ENCODE data around the gene MEI4.
"Not testable (repeated sequence)": the region's sequence is repeated elsewhere in the genome, so short reads cannot be mapped to it uniquely, and the experiment has no call there.

The MEI4 gene

GRCh38 chr6:77740380-77740779 lies 87.5 kb downstream of the MEI4 start:
- H3K4me3 Mint-ChIP-seq: no peak overlapping the region
- no peaks in the 10 kb centered on the region for H3K36me3 Mint-ChIP-seq (ENCODE audit: low read depth)
- H3K27me3 Mint-ChIP-seq (ENCODE audit: low read depth): no peaks in the 10 kb centered on the region
- no peak overlapping the region for H3K27ac Mint-ChIP-seq
- H3K4me1 Mint-ChIP-seq (ENCODE audit: low read depth): no peaks in the 10 kb centered on the region
- peaks cover 25% of the 10 kb centered on the region for H3K9me3 Mint-ChIP-seq

DNA sequence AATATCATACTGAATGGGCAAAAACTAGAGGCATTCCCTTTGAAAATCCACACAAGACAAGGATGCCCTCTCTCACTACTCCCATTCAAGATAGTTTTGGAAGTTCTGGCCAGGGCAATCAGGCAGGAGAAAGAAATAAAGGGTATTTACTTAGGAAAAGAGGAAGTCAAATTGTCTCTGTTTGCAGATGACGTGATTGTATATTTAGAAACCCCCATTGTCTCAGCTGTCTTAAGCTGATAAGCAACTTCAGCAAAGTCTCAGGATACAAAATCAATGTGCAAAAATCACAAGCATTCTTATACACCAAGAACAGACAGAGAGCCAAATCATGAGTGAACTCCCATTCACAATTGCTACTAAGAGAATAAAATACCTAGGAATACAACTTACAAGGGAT lies 99.3 kb downstream of the MEI4 start:
- peaks cover 34% of the 10 kb centered on the region for H3K9me3 Mint-ChIP-seq
- H3K4me1 Mint-ChIP-seq (ENCODE audit: low read depth); H3K27ac Mint-ChIP-seq: not testable (repeated sequence)

GRCh38 chr6:77762386-77762785 lies 109.5 kb downstream of the MEI4 start:
- H3K4me1 Mint-ChIP-seq (ENCODE audit: low read depth): no peaks in the 10 kb centered on the region
- H3K27me3 Mint-ChIP-seq (ENCODE audit: low read depth): no peaks in the 10 kb centered on the region
- no peak overlapping the region for H3K4me3 Mint-ChIP-seq
- no peaks in the 10 kb centered on the region for H3K9me3 Mint-ChIP-seq
- H3K36me3 Mint-ChIP-seq (ENCODE audit: low read depth): no peaks in the 10 kb centered on the region
- H3K27ac Mint-ChIP-seq: no peak overlapping the region

More for the DNA sequence above, 99.3 kb downstream of the MEI4 start:
- H3K36me3 Mint-ChIP-seq (ENCODE audit: low read depth); H3K4me3 Mint-ChIP-seq; H3K27me3 Mint-ChIP-seq (ENCODE audit: low read depth): not testable (repeated sequence)

DNA sequence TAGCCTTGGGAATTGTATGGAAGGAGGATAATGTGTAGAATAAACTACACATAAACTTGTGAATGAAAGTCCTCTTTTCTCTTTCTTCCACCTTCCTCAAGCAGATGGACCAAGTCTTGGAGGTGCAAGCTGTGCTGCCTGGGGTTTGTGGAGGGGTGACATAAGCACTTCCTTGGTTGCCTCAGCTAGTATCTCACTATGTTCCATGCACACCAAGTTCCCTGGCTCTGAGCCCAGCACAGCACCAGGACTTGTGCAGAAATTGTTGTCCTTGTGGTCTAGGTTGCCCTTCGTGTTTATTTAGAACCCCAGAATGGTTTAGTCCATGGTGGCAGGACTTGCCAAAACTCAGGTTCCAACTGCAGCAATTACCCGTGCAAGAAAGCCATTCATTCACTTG lies 110.3 kb downstream of the MEI4 start:
- no peak overlapping the region for H3K4me3 Mint-ChIP-seq
- no peaks in the 10 kb centered on the region for H3K9me3 Mint-ChIP-seq
- no peaks in the 10 kb centered on the region for H3K27me3 Mint-ChIP-seq (ENCODE audit: low read depth)
- no peaks in the 10 kb centered on the region for H3K4me1 Mint-ChIP-seq (ENCODE audit: low read depth)
- H3K27ac Mint-ChIP-seq: no peak overlapping the region
- no peaks in the 10 kb centered on the region for H3K36me3 Mint-ChIP-seq (ENCODE audit: low read depth)

- H3K27ac Mint-ChIP-seq: no peak overlapping the region
- H3K9me3 Mint-ChIP-seq: no peaks in the 10 kb centered on the region
- no peaks in the 10 kb centered on the region for H3K27me3 Mint-ChIP-seq (ENCODE audit: low read depth)
- no peak overlapping the region for H3K4me3 Mint-ChIP-seq
- no peaks in the 10 kb centered on the region for H3K4me1 Mint-ChIP-seq (ENCODE audit: low read depth)
- no peaks in the 10 kb centered on the region for H3K36me3 Mint-ChIP-seq (ENCODE audit: low read depth)
Observed at GRCh38 chr6:77764364-77764763, 111.5 kb downstream of the MEI4 start.

- H3K27ac Mint-ChIP-seq: no peak overlapping the region
- no peak overlapping the region for H3K4me3 Mint-ChIP-seq
- no peaks in the 10 kb centered on the region for H3K36me3 Mint-ChIP-seq (ENCODE audit: low read depth)
- H3K27me3 Mint-ChIP-seq (ENCODE audit: low read depth): no peaks in the 10 kb centered on the region
- no peaks in the 10 kb centered on the region for H3K4me1 Mint-ChIP-seq (ENCODE audit: low read depth)
- H3K9me3 Mint-ChIP-seq: peaks cover 22% of the 10 kb centered on the region
Observed at GRCh38 chr6:77773157-77773822, 120.5 kb downstream of the MEI4 start.

GRCh38 chr6:77774457-77774856 lies 121.6 kb downstream of the MEI4 start:
- Mint-ChIP-seq H3K36me3 (ENCODE audit: low read depth) (no peaks in the 10 kb centered on the region), H3K9me3 (peaks cover 22% of the 10 kb centered on the region), H3K27me3 (ENCODE audit: low read depth) (no peaks in the 10 kb centered on the region), H3K4me3 (no peak overlapping the region), H3K27ac (no peak overlapping the region), H3K4me1 (ENCODE audit: low read depth) (no peaks in the 10 kb centered on the region)

DNA sequence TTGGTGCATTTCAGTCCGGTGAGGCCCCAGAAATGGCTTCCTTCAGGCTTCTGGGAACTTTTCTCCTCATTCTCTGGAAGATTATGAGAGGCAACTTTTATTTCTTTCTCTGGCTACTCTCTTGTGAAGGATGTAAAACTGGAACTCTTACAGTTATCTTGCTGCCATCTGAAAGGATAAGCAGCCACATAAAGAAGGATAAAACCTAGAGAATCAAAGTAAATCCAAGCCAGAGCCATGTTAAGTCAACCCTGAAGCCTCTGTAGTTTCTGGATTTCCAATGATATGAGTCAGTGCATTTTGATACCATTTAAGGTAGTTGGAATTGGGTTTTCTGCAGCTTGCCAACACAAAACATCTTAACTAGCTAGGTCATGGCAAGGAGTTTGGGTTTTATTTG lies 123.6 kb downstream of the MEI4 start:
- Mint-ChIP-seq H3K27ac (no peak overlapping the region), H3K4me3 (no peak overlapping the region), H3K36me3 (ENCODE audit: low read depth) (no peaks in the 10 kb centered on the region), H3K9me3 (peaks cover 22% of the 10 kb centered on the region), H3K27me3 (ENCODE audit: low read depth) (no peaks in the 10 kb centered on the region), H3K4me1 (ENCODE audit: low read depth) (no peaks in the 10 kb centered on the region)

GRCh38 chr6:77778527-77778926 lies 125.7 kb downstream of the MEI4 start:
- Mint-ChIP-seq H3K4me3 (no peak overlapping the region), H3K36me3 (ENCODE audit: low read depth) (no peaks in the 10 kb centered on the region), H3K27me3 (ENCODE audit: low read depth) (no peaks in the 10 kb centered on the region), H3K27ac (no peak overlapping the region), H3K4me1 (ENCODE audit: low read depth) (no peaks in the 10 kb centered on the region), H3K9me3 (peaks cover 13% of the 10 kb centered on the region)

GRCh38 chr6:77786935-77787629 lies 134.2 kb downstream of the MEI4 start:
- Mint-ChIP-seq H3K9me3 (peaks cover 13% of the 10 kb centered on the region), H3K4me3 (no peak overlapping the region), H3K36me3 (ENCODE audit: low read depth) (no peaks in the 10 kb centered on the region), H3K27me3 (ENCODE audit: low read depth) (no peaks in the 10 kb centered on the region), H3K27ac (no peak overlapping the region), H3K4me1 (ENCODE audit: low read depth) (no peaks in the 10 kb centered on the region)

DNA sequence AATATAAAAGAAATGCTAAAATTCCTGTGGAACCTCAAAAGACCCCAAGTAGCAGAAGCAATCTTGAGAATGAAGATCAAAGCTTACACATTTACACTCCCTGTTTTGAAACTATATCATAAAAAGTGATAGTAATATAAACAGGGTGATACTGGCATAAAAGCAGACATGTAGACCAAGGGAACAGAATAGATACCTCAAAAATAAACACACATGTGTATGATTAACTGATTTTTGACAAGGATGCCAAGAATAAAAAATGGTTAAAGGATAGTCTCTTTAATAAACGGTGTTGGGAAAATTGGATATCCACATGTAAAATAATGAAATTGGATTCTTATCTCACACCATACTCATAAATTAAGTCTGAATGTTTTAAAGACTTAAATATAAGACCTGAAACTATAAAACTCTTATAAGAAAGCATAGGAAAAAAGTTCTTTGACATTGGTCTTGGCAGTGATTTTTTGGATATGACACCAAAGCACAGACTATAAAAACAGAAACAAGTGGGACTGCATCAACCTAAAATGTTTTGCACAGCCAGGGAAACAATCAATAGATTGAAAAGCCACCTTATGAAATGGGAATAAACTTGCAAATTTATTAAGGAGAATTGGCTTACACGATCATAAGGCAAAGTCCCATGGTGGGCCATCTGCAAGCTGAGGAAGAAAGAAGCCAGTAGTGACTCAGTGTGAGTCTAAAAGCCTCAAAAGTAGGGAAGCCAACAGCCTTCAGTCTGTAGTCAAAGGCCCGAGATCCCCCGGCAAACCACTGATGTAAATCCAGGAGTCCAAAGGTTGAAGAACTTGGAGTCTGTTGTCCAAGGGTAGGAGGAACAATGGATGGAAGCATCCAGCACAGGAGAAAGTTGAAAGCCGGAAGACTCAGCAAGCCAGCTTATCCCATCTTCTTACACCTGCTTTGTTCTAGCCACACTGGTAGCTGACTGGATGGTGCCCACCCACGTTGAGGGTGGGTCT lies 144.3 kb downstream of the MEI4 start:
- Mint-ChIP-seq H3K27ac (no peak overlapping the region), H3K4me3 (no peak overlapping the region), H3K27me3 (ENCODE audit: low read depth) (no peaks in the 10 kb centered on the region), H3K9me3 (peaks cover 31% of the 10 kb centered on the region), H3K36me3 (ENCODE audit: low read depth) (no peaks in the 10 kb centered on the region), H3K4me1 (ENCODE audit: low read depth) (no peaks in the 10 kb centered on the region)

GRCh38 chr6:77812304-77812703 lies 159.5 kb downstream of the MEI4 start:
- Mint-ChIP-seq H3K4me3 (no peak overlapping the region), H3K36me3 (ENCODE audit: low read depth) (no peaks in the 10 kb centered on the region), H3K4me1 (ENCODE audit: low read depth) (no peaks in the 10 kb centered on the region), H3K27ac (no peak overlapping the region), H3K9me3 (no peaks in the 10 kb centered on the region), H3K27me3 (ENCODE audit: low read depth) (no peaks in the 10 kb centered on the region)

- Mint-ChIP-seq H3K9me3 (no peaks in the 10 kb centered on the region), H3K36me3 (ENCODE audit: low read depth) (no peaks in the 10 kb centered on the region), H3K4me1 (ENCODE audit: low read depth) (no peaks in the 10 kb centered on the region), H3K27me3 (ENCODE audit: low read depth) (no peaks in the 10 kb centered on the region), H3K27ac (no peak overlapping the region), H3K4me3 (no peak overlapping the region)
Observed at GRCh38 chr6:77813090-77813489, 160.3 kb downstream of the MEI4 start.

DNA sequence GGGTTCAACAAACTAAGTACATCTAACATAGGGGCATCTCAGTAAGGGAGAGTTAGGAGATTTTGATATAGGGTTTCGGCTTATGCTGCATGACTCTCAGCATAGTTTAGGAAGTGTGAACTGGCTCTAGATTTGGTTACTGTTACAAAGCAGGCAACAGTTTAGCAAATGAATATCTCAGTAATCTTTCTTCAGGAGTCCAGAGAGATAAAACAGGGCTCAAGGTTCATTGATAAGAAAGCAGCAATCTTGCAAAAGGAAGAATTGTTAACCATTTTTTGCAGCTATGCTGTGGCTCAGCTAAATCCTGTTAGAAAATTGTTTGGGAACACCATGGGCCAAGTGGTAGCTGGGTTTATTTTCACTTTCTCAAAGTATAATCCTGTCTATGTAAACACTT lies 161.3 kb downstream of the MEI4 start:
- H3K4me1 Mint-ChIP-seq (ENCODE audit: low read depth): no peaks in the 10 kb centered on the region
- H3K27me3 Mint-ChIP-seq (ENCODE audit: low read depth): no peaks in the 10 kb centered on the region
- H3K36me3 Mint-ChIP-seq (ENCODE audit: low read depth): no peaks in the 10 kb centered on the region
- no peak overlapping the region for H3K4me3 Mint-ChIP-seq
- no peaks in the 10 kb centered on the region for H3K9me3 Mint-ChIP-seq
- H3K27ac Mint-ChIP-seq: no peak overlapping the region

DNA sequence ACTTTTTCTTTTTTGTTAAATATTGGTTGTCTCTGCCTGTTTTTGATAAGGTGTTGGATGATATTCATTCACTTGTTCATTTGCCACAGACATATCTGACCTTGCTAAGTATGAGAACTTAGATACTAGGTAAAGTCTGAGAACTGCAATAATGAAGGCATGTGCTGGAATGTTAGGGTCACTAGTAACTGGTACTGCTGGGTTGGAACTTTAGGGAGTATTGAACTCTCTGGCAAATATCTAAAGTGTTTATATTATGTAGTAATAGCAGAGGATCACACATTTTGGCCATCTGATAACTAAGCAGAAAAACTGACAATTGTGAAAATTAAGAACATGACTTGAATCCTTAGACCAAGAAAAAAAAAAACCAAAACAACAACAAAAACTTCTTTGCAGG lies 162.7 kb downstream of the MEI4 start:
- Mint-ChIP-seq H3K27ac (no peak overlapping the region), H3K27me3 (ENCODE audit: low read depth) (no peaks in the 10 kb centered on the region), H3K4me3 (no peak overlapping the region), H3K36me3 (ENCODE audit: low read depth) (no peaks in the 10 kb centered on the region), H3K4me1 (ENCODE audit: low read depth) (no peaks in the 10 kb centered on the region), H3K9me3 (no peaks in the 10 kb centered on the region)

Data from T-helper 1 cell treated with Interleukin-12 subunit alpha and Interleukin-12 subunit beta and Interleukin-4 antibody, amounts not matched to agents 30 μg/mL and 1 μg/mL, for 36 hours (primary cell).